Ascending aorta (tissue), 2 donors: ENCODE results near the gene NAP1L5. TPM values are rescaled to one million over a fixed set of nuclear protein-coding genes. Genes with fewer than 3 reads are reported as not detected.

ENCODE experiments used
- DNase-seq, 2 donors: peaks; one replicate each; pipeline ENCODE4 v3.0.0-alpha.2; 2019; ENCODE audit warnings: low spot score in 2 of 2
- H3K27ac ChIP-seq, 2 donors: fragments of 200-600 bp; sonication (generic); one replicate each; pipeline ENCODE4 v1.5.1; 2016 to 2017; ENCODE audit warnings: mild to moderate bottlenecking in 1 of 2
- H3K27me3 ChIP-seq: fragments of 200-600 bp; sonication (generic); one replicate; pipeline ENCODE4 v1.5.1; 2017
- H3K36me3 ChIP-seq, 2 donors: fragments of 200-600 bp; sonication (generic); one replicate each; pipeline ENCODE4 v1.5.1; 2016
- H3K4me1 ChIP-seq, 2 donors: fragments of 200-600 bp; sonication (generic); one replicate each; pipeline ENCODE4 v1.5.1; 2016 to 2017; ENCODE audit warnings: mild to moderate bottlenecking in 1 of 2
- H3K4me3 ChIP-seq, 2 donors: fragments of 200-600 bp; sonication (generic); one replicate each; pipeline ENCODE4 v1.5.1; 2016 to 2017; ENCODE audit warnings: mild to moderate bottlenecking in 1 of 2
- H3K9me3 ChIP-seq, 2 donors: fragments of 200-600 bp; sonication (generic); one replicate each; pipeline ENCODE4 v1.5.1; 2016
- CTCF ChIP-seq, 3 experiments: fragments of 200-600 bp in 2 of 3; fragments of 450-650 bp in 1 of 3; sonication (generic) in 2 of 3; IDR thresholded peaks; one replicate each; pipeline ENCODE4 v1.5.1; 2016 to 2019; ENCODE audit warnings: antibody characterized with exemption in 3 of 3, mild to moderate bottlenecking in 1 of 3, moderate library complexity in 1 of 3
- intact Hi-C: fragments of 100-400 bp; cut with DNase I; formaldehyde crosslinking; loops from one replicate; pipeline ENCODE4 v1.15.1; 2023
- total RNA-seq: library from RNA; depleted of rRNA; stranded (reverse); fragments of >200 nt; gene quantifications from one replicate; pipeline ENCODE4 v1.1.0, GENCODE V29; 2016

Gene NAP1L5
- total RNA-seq, 1 donor from 2014 or later = 9.6 TPM

- intact Hi-C loops = no loop called here
- Histone ChIP-seq H3K27me3 (no peaks in the 10 kb centered on the region), H3K36me3 (peaks cover 22 to 29% of the 10 kb centered on the region in 2 donors), H3K4me3 (no peak overlapping the region), H3K27ac (no peak overlapping the region), H3K4me1 (peaks cover 0 to 9% of the 10 kb centered on the region in 2 donors), H3K9me3 (no peaks in the 10 kb centered on the region)
- no peak for DNase-seq
- TF ChIP-seq CTCF (IDR thresholded peaks at IDR 0.05) = no peak
Observed at GRCh38 chr4:88730811-88731210, 33.2 kb upstream of the NAP1L5 start.

- no peak overlapping the region for H3K27ac ChIP-seq
- H3K36me3 ChIP-seq = peaks cover 22 to 29% of the 10 kb centered on the region in 2 donors
- no peaks in the 10 kb centered on the region for H3K27me3 ChIP-seq
- no peaks in the 10 kb centered on the region for H3K9me3 ChIP-seq
- H3K4me3 ChIP-seq = no peak overlapping the region
- TF ChIP-seq CTCF (IDR thresholded peaks at IDR 0.05) = peak in 1 of 3 experiments; percentile 5
- no peak for DNase-seq
- intact Hi-C loops = no loop called here
- peaks cover 0 to 6% of the 10 kb centered on the region in 2 donors for H3K4me1 ChIP-seq
Observed at GRCh38 chr4:88729146-88729760, 31.6 kb upstream of the NAP1L5 start.

- Histone ChIP-seq H3K27ac (no peak overlapping the region), H3K27me3 (no peaks in the 10 kb centered on the region), H3K4me3 (no peak overlapping the region), H3K36me3 (peaks cover 22 to 29% of the 10 kb centered on the region in 2 donors), H3K4me1 (peaks cover 0 to 12% of the 10 kb centered on the region in 2 donors), H3K9me3 (no peaks in the 10 kb centered on the region)
- no peak for TF ChIP-seq CTCF (IDR thresholded peaks at IDR 0.05)
- no peak for DNase-seq
- intact Hi-C loops = no loop called here
Observed at GRCh38 chr4:88728146-88728545, 30.5 kb upstream of the NAP1L5 start.

- TF ChIP-seq CTCF (IDR thresholded peaks at IDR 0.05) = no peak
- H3K4me1 ChIP-seq = peaks cover 10 to 22% of the 10 kb centered on the region in 2 donors
- H3K27ac ChIP-seq = no peak overlapping the region
- DNase-seq = no peak
- intact Hi-C loops = no loop called here
- H3K36me3 ChIP-seq = peaks cover 28 to 29% of the 10 kb centered on the region in 2 donors
- H3K4me3 ChIP-seq = no peak overlapping the region
- H3K9me3 ChIP-seq = no peaks in the 10 kb centered on the region
- H3K27me3 ChIP-seq = no peaks in the 10 kb centered on the region
Observed at GRCh38 chr4:88725986-88726385, 28.4 kb upstream of the NAP1L5 start.

- Histone ChIP-seq H3K4me1 (peaks cover 10 to 29% of the 10 kb centered on the region in 2 donors), H3K27ac (no peak overlapping the region), H3K4me3 (no peak overlapping the region), H3K9me3 (no peaks in the 10 kb centered on the region), H3K36me3 (peaks cover 20 to 23% of the 10 kb centered on the region in 2 donors), H3K27me3 (no peaks in the 10 kb centered on the region)
- DNase-seq = no peak
- TF ChIP-seq CTCF (IDR thresholded peaks at IDR 0.05) = no peak
- intact Hi-C loops = no loop called here
Observed at GRCh38 chr4:88725143-88725542, 27.5 kb upstream of the NAP1L5 start.
